C4-2B (cell line): ENCODE measurements around the gene DMC1.

Experiments
- ZFX ChIP-seq: fragments of 450-650 bp; IDR thresholded peaks from 2 replicates; pipeline ENCODE4 v1.6.1; 2017
- TF ChIP-seq, protein P1 (sequence below): fragments of 450-650 bp; conservative IDR thresholded peaks from 2 replicates; pipeline ENCODE4 v1.5.1; 2017; ENCODE audit warnings: mild to moderate bottlenecking

GRCh38 chr22:38491707-38492348, 78.2 kb downstream of the DMC1 start:
- TF ChIP-seq, protein P1, sequence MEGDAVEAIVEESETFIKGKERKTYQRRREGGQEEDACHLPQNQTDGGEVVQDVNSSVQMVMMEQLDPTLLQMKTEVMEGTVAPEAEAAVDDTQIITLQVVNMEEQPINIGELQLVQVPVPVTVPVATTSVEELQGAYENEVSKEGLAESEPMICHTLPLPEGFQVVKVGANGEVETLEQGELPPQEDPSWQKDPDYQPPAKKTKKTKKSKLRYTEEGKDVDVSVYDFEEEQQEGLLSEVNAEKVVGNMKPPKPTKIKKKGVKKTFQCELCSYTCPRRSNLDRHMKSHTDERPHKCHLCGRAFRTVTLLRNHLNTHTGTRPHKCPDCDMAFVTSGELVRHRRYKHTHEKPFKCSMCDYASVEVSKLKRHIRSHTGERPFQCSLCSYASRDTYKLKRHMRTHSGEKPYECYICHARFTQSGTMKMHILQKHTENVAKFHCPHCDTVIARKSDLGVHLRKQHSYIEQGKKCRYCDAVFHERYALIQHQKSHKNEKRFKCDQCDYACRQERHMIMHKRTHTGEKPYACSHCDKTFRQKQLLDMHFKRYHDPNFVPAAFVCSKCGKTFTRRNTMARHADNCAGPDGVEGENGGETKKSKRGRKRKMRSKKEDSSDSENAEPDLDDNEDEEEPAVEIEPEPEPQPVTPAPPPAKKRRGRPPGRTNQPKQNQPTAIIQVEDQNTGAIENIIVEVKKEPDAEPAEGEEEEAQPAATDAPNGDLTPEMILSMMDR: no peak
- TF ChIP-seq ZFX: no peak
